Measurements from ENCODE around the gene VPS8.

Gene VPS8

DNA sequence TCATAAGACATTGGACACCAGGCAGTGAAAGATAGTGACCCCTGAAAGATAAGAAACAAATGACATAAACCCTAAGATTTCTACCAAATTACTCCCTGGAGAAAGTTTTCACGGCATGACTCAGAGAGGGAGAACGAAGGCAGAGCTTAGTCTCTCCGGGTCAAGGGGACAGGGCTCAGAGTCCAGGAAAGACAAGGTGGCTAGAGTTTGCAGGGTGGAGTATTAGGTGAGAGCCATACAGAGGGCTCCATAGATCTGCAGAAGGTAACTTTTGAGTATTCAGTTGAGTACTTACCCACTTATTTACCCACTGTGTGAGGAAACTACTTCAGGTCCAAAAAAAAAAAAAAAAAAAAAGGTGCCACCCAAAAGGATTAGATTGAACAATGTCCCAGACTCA, 197.7 kb downstream of the VPS8 start:
- TF ChIP-seq EGR1 (IDR thresholded peaks at IDR 0.05) (no peak), ZBTB7A (IDR thresholded peaks at IDR 0.05; ENCODE audit: low read depth) (no peak), FOXM1 (IDR thresholded peaks at IDR 0.05; ENCODE audit: borderline replicate concordance, low read depth) (no peak), RAD21 (IDR thresholded peaks at IDR 0.05; ENCODE audit: low read depth) (no peak), YY1 (IDR thresholded peaks at IDR 0.05; ENCODE audit: low read depth) (no peak), TAF1 (IDR thresholded peaks at IDR 0.05; ENCODE audit: low read depth) (no peak), CREB1 (IDR thresholded peaks at IDR 0.05; ENCODE audit: low read depth) (no peak), NFIC (IDR thresholded peaks at IDR 0.05) (no peak), CEBPB (IDR thresholded peaks at IDR 0.05) (no peak), TEAD4 (IDR thresholded peaks at IDR 0.05) (no peak), TCF12 (IDR thresholded peaks at IDR 0.05; ENCODE audit: low read depth) (no peak), EP300 (IDR thresholded peaks at IDR 0.05; ENCODE audit: borderline replicate concordance) (no peak)
- TF ChIP-seq, protein P1, sequence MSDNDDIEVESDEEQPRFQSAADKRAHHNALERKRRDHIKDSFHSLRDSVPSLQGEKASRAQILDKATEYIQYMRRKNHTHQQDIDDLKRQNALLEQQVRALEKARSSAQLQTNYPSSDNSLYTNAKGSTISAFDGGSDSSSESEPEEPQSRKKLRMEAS (IDR thresholded peaks at IDR 0.05): no peak
- TF ChIP-seq, protein P2, sequence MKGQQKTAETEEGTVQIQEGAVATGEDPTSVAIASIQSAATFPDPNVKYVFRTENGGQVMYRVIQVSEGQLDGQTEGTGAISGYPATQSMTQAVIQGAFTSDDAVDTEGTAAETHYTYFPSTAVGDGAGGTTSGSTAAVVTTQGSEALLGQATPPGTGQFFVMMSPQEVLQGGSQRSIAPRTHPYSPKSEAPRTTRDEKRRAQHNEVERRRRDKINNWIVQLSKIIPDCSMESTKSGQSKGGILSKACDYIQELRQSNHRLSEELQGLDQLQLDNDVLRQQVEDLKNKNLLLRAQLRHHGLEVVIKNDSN (IDR thresholded peaks at IDR 0.05): no peak
- TF ChIP-seq, protein P3, sequence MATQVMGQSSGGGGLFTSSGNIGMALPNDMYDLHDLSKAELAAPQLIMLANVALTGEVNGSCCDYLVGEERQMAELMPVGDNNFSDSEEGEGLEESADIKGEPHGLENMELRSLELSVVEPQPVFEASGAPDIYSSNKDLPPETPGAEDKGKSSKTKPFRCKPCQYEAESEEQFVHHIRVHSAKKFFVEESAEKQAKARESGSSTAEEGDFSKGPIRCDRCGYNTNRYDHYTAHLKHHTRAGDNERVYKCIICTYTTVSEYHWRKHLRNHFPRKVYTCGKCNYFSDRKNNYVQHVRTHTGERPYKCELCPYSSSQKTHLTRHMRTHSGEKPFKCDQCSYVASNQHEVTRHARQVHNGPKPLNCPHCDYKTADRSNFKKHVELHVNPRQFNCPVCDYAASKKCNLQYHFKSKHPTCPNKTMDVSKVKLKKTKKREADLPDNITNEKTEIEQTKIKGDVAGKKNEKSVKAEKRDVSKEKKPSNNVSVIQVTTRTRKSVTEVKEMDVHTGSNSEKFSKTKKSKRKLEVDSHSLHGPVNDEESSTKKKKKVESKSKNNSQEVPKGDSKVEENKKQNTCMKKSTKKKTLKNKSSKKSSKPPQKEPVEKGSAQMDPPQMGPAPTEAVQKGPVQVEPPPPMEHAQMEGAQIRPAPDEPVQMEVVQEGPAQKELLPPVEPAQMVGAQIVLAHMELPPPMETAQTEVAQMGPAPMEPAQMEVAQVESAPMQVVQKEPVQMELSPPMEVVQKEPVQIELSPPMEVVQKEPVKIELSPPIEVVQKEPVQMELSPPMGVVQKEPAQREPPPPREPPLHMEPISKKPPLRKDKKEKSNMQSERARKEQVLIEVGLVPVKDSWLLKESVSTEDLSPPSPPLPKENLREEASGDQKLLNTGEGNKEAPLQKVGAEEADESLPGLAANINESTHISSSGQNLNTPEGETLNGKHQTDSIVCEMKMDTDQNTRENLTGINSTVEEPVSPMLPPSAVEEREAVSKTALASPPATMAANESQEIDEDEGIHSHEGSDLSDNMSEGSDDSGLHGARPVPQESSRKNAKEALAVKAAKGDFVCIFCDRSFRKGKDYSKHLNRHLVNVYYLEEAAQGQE (IDR thresholded peaks at IDR 0.05; ENCODE audit: low read depth): no peak

DNA sequence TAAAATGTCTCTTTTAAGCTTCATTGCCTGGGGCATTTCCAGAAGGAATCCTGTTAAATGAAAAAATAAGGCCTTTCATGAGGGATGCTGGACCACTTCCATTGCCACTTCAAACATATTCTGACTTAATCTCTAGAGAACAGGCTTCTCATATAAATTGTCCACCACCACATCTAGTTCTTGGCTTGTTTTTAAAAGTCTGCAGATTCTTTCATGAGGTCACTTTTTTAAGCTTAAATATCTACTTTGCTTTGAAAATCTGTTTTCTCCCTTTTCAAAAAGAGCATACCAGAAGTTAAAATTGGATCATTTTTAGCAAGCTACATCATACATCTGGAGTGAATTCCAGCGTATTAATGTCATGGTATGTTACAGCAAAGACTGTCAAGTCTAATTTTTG, 209.3 kb downstream of the VPS8 start:
- TF ChIP-seq, protein P2 (IDR thresholded peaks at IDR 0.05): no peak
- no peak for TF ChIP-seq CEBPB (IDR thresholded peaks at IDR 0.05)
- no peak for TF ChIP-seq FOXM1 (IDR thresholded peaks at IDR 0.05; ENCODE audit: borderline replicate concordance, low read depth)
- TF ChIP-seq NFIC (IDR thresholded peaks at IDR 0.05): no peak
- TF ChIP-seq EGR1 (IDR thresholded peaks at IDR 0.05): no peak
- TF ChIP-seq RAD21 (IDR thresholded peaks at IDR 0.05; ENCODE audit: low read depth): no peak
- TF ChIP-seq, protein P3 (IDR thresholded peaks at IDR 0.05; ENCODE audit: low read depth): no peak
- TF ChIP-seq TCF12 (IDR thresholded peaks at IDR 0.05; ENCODE audit: low read depth): no peak
- TF ChIP-seq, protein P1 (IDR thresholded peaks at IDR 0.05): no peak
- TF ChIP-seq CREB1 (IDR thresholded peaks at IDR 0.05; ENCODE audit: low read depth): no peak
- no peak for TF ChIP-seq EP300 (IDR thresholded peaks at IDR 0.05; ENCODE audit: borderline replicate concordance)
- no peak for TF ChIP-seq TEAD4 (IDR thresholded peaks at IDR 0.05)
- no peak for TF ChIP-seq ZBTB7A (IDR thresholded peaks at IDR 0.05; ENCODE audit: low read depth)
- no peak for TF ChIP-seq YY1 (IDR thresholded peaks at IDR 0.05; ENCODE audit: low read depth)
- no peak for TF ChIP-seq TAF1 (IDR thresholded peaks at IDR 0.05; ENCODE audit: low read depth)

DNA sequence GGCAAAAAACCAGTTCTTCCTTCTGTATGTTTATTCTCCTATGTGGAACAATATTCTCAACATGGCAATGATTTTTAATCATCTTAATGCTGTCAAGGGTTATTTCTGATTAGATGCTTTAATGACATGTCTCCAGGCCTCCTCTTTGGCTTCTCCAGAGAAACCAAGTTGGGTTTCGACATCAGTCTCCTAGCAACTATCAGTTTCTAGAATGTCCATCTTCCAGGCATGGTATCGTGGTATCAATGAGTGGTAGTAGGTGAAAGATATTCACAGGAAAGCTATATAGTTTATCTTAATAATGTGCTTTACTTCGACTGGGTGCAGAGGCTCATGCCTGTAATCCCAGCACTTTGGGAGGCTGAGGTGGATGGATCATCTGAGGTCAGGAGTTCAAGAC, 212.4 kb downstream of the VPS8 start:
- TF ChIP-seq ZBTB7A (IDR thresholded peaks at IDR 0.05; ENCODE audit: low read depth): no peak
- TF ChIP-seq FOXM1 (IDR thresholded peaks at IDR 0.05; ENCODE audit: borderline replicate concordance, low read depth): no peak
- TF ChIP-seq EP300 (IDR thresholded peaks at IDR 0.05; ENCODE audit: borderline replicate concordance): no peak
- no peak for TF ChIP-seq RAD21 (IDR thresholded peaks at IDR 0.05; ENCODE audit: low read depth)
- TF ChIP-seq, protein P2 (IDR thresholded peaks at IDR 0.05): no peak
- no peak for TF ChIP-seq EGR1 (IDR thresholded peaks at IDR 0.05)
- no peak for TF ChIP-seq CEBPB (IDR thresholded peaks at IDR 0.05)
- TF ChIP-seq, protein P3 (IDR thresholded peaks at IDR 0.05; ENCODE audit: low read depth): no peak
- no peak for TF ChIP-seq TEAD4 (IDR thresholded peaks at IDR 0.05)
- TF ChIP-seq NFIC (IDR thresholded peaks at IDR 0.05): no peak
- TF ChIP-seq YY1 (IDR thresholded peaks at IDR 0.05; ENCODE audit: low read depth): no peak
- TF ChIP-seq, protein P1 (IDR thresholded peaks at IDR 0.05): no peak
- no peak for TF ChIP-seq TCF12 (IDR thresholded peaks at IDR 0.05; ENCODE audit: low read depth)
- TF ChIP-seq CREB1 (IDR thresholded peaks at IDR 0.05; ENCODE audit: low read depth): no peak
- no peak for TF ChIP-seq TAF1 (IDR thresholded peaks at IDR 0.05; ENCODE audit: low read depth)
